GM19452 (cell line): ENCODE data around the gene ABCD3.
"Not testable (repeated sequence)": the region's sequence is repeated elsewhere in the genome, so short reads cannot be mapped to it uniquely, and the experiment has no call there.

Source experiments
- ATAC-seq: cut with Tn5 transposase; IDR thresholded peaks from one replicate; pipeline ENCODE4 v1.9.1; 2021; ENCODE audit not compliant: unreplicated experiment

ABCD3 gene

DNA sequence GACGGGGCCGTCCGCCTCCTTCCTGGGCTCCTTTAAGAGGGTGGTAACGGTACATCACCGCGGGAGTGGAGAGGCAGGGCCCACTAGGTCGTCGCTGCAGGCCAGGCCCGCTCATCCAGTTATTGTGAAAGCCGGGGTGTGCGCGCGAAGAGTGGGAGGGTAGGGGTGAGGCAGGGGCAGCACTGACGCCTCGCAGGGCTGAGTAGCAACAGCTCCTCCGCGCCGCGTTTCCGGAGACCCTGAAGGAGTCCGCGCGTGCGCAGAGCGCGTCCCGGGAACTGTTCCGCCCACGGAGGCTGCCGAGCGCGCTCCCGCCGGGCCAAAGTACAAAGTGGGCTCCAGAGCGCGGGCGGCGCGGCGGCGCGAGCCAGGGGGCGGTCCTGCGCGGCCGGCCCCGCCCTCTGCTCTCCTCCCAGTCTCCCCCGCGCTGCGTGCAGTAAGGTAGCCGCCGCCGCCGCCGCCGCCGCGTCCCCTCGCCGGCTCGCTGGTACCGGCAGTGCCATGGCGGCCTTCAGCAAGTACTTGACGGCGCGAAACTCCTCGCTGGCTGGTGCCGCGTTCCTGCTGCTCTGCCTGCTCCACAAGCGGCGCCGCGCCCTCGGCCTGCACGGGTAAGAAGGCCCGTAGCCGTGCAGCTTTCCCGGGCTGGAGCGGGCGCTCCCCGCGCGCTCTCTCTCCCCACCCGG is at the start of gene ABCD3:
Gene ABCD3 (plus strand): TSS at position 412 of the 686 bp plus-strand sequence. CDS start 90 bp downstream, at position 502.
- peak; percentile 97 for ATAC-seq

GRCh38 chr1:94372771-94373170 is 45.4 kb upstream of the ABCD3 start:
- not testable (repeated sequence) for ATAC-seq

DNA sequence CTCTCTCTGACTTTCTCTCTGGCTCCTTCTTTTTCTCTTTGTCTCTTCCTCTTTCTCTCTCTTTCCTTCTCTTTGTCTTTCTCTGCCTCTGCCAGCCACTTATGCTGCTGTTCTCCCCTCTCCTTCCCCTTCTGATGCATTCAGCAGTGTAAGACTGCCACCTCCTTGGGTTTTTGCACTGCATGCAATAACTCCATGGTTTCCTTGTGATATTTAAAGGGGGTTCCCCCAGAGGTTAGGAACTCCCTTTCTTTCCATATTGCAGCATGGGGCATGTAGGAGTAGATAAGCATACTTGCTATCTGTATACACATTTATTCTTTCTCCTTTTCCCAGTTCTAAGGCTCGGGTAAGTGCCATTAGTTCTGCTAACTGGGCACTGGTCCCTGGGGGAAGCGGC is 44.9 kb upstream of the ABCD3 start:
- ATAC-seq, result not testable (repeated sequence)

- ATAC-seq, result not testable (repeated sequence)
These were observed 42.5 kb upstream of the ABCD3 start for GRCh38 chr1:94375666-94376065.

- ATAC-seq, result not testable (repeated sequence)
These were observed 39.7 kb upstream of the ABCD3 start for GRCh38 chr1:94378493-94378892.

DNA sequence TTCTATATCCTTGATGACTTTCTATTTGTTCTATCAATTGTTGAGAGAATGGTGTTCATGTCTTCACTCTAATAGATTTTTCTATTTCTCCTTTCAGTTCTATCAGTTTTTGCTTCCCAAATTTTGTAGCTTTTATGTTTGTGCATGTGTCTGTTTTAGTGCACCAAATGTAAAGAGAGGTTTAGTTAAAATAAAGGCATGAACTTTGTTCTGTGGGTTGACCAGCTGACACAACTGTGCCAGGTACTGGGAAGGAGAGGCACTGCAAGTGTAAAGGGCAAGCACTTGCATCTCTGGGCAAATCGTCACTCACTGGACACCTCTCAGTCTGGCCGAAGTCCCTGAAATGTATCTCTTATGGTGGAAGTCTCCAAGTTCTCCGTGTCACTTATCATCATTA is 38.6 kb upstream of the ABCD3 start:
- ATAC-seq, result no peak

DNA sequence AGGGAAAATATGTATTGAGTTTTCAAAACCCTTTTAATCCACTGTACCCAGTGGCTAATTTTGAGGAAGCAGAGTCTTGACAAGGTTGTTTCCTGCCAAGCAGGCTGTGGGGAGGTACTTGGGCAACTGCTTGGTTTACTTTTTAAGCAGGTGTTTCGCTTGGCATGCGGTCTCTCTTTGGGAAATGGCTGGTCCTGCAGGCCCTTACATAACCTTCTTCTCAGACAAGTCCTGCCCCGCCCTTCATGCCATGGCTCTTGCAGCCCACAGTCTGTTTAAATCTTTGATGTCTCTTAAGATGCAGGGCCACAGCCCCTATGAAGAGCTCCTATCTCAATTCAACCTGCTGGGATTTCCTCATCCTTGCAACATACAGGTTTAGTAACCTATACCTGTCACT is 36.0 kb upstream of the ABCD3 start:
- no peak for ATAC-seq

- no peak for ATAC-seq
These were observed 34.2 kb upstream of the ABCD3 start for GRCh38 chr1:94383966-94384408.

- ATAC-seq, result no peak
These were observed 33.5 kb upstream of the ABCD3 start for GRCh38 chr1:94384485-94385265.

- no peak for ATAC-seq
These were observed 32.8 kb upstream of the ABCD3 start for GRCh38 chr1:94385308-94385929.

DNA sequence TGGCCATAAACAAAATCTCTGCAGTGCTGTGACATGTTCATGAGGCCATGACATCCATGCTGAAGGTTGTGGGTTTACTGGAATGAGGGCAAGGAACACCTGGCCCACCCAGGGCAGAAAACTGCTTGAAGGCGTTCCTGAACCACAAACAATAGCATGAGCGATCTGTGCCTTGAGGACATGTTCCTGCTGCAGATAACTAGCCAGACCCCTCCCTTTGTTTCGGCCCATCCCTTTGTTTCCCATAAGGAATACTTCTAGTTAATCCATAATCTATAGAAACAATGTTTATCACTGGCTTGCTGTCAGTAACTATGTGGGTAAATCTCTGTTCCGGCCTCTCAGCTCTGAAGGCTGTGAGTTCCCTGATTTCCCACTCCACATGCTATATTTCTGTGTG is 28.9 kb upstream of the ABCD3 start:
- ATAC-seq, result no peak

- no peak for ATAC-seq
These were observed 23.9 kb upstream of the ABCD3 start for GRCh38 chr1:94394247-94394646.

GRCh38 chr1:94395231-94395630 is 23.0 kb upstream of the ABCD3 start:
- no peak for ATAC-seq

- no peak for ATAC-seq
These were observed 22.4 kb upstream of the ABCD3 start for GRCh38 chr1:94395748-94396309.

DNA sequence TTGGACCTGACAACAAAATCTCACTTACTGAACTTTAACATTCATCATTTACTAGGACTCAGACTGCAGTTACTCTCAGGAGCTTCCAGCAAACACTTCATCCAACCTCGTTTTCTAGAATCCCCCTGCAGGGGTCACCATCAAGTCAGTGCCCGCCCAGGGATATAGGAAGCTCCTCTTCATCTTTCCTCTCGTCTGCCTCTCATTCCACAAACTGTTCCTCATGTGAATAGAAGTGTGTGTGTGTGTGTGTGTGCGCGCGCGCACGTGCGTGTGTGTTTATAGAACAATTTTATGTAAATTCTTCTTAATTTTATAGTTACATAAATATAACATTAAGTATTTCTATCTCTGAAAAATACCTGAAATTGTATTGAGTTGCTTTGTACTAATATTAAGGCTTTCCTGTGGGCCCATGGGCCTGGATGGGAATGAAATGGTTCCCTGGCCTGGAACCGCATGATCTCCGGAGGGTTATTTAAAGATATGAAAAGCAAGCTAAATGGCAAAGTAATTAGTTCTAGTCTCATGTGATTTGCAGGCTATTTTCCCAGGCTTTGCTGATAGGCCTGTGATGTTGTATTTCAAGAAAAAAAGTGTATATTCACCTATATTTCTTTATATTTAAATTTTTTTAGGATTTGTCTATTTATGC is 21.7 kb upstream of the ABCD3 start:
- ATAC-seq, result no peak

GRCh38 chr1:94398356-94398755 is 19.8 kb upstream of the ABCD3 start:
- no peak for ATAC-seq

GRCh38 chr1:94399453-94399852 is 18.7 kb upstream of the ABCD3 start:
- ATAC-seq, result no peak

DNA sequence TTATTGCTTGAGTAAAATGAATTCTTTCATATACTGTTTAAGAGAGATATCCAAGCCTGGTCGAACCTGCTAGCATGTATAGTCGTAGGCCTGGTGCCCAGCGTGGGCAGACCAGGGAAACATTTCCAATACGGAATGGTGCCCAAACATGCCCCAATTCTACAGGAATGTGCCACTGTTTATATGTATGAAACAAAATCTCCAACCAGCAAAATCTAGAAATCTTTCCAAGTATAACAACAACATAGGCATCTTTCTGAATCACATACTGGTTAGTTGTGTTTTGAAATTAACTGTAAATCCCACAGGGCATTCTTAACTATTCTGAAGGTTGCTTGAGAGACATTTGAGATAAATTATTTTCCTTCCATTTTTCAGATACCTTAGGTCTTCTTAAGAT is 17.0 kb upstream of the ABCD3 start:
- no peak for ATAC-seq

GRCh38 chr1:94406446-94406845 is 11.7 kb upstream of the ABCD3 start:
- ATAC-seq, result no peak

DNA sequence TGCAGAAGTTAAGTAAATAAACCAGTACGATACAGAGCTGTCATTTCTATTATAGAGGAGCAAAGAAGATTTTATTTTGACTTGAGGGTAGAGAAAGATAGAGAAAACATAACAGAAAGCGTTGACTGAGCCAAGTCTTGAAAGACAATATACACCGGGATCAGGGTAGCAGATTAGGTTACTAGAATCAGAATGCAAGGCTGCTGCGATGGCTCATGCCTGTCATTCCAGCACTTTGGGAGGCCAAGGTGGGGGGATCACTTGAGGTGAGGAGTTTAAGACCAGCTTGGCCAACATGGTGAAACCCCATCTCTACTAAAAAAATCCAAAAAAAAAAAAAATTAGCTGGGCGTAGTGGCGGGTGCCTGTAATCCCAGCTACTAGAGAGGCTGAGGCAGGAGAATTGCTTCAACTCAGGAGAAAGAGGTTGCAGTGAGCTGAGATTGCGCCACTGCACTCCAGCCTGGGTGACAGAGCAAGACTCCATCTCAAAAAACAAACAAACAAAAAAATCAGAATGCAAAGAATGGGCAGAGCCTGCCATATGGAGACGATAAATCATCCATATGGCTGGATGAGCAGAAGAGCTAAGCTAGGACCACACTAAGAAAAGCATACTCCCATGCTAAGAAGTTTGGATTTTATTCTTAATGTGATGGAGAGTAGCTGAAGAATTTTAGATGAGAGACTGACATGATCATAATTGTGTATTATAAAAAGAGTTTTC is 9.9 kb upstream of the ABCD3 start:
- ATAC-seq, result no peak
